Natural killer cell (primary cell): ENCODE measurements around the gene APOA5. TPM values are rescaled to one million over a fixed set of nuclear protein-coding genes. Genes with fewer than 3 reads are reported as not detected.

Experiments
- ATAC-seq, 3 donors: fragments of 150-1000 bp in 2 of 3; fragments of 200-7000 bp in 1 of 3; cut with Tn5 transposase; 1 replicate in 1 of 3; 2 replicates in 2 of 3; pipeline ENCODE4 v1.10.0; 2021; ENCODE audit warnings: mild to moderate bottlenecking in 2 of 3, moderate library complexity in 2 of 3
- DNase-seq, 2 donors: peaks; one replicate each; pipeline versions ENCODE4 v3.0.0 to v3.0.0-alpha.2; 2013 to 2021; ENCODE audit warnings: mixed read lengths in 1 of 2
- H3K27ac ChIP-seq: one replicate; pipeline ENCODE4 v1.5.1; 2013; ENCODE audit warnings: mild to moderate bottlenecking, low read length
- H3K27me3 ChIP-seq: one replicate; pipeline ENCODE4 v1.6.1; 2013; ENCODE audit warnings: low read length; ENCODE audit not compliant: control insufficient read depth, insufficient read depth
- H3K36me3 ChIP-seq: one replicate; pipeline ENCODE4 v1.6.1; 2013; ENCODE audit warnings: low read length; ENCODE audit not compliant: control insufficient read depth, insufficient read depth
- H3K4me1 ChIP-seq: one replicate; pipeline ENCODE4 v1.6.1; 2013; ENCODE audit warnings: low read length; ENCODE audit not compliant: control insufficient read depth, insufficient read depth
- H3K4me3 ChIP-seq: one replicate; pipeline ENCODE4 v1.5.1; 2013; ENCODE audit warnings: low read length
- H3K9me3 ChIP-seq: one replicate; pipeline ENCODE4 v1.6.1; 2013; ENCODE audit warnings: low read length; ENCODE audit not compliant: control insufficient read depth, insufficient read depth
- H3K27ac Mint-ChIP-seq, 2 donors: one replicate each; pipeline ENCODE4 v1.8.0; 2022; ENCODE audit warnings: mild to moderate bottlenecking in 2 of 2, mixed read lengths in 2 of 2, moderate library complexity in 1 of 2
- H3K27me3 Mint-ChIP-seq, 2 donors: one replicate each; pipeline ENCODE4 v1.8.0; 2022; ENCODE audit warnings: low read depth in 2 of 2, mixed read lengths in 2 of 2
- H3K36me3 Mint-ChIP-seq: one replicate; pipeline ENCODE4 v1.8.0; 2022; ENCODE audit warnings: mixed read lengths
- H3K4me1 Mint-ChIP-seq, 2 donors: one replicate each; pipeline ENCODE4 v1.8.0; 2022; ENCODE audit warnings: mixed read lengths in 2 of 2
- H3K4me3 Mint-ChIP-seq: one replicate; pipeline ENCODE4 v1.8.0; 2022; ENCODE audit warnings: mild to moderate bottlenecking, moderate library complexity, mixed read lengths
- H3K9me3 Mint-ChIP-seq, 2 donors: one replicate each; pipeline ENCODE4 v1.8.0; 2022; ENCODE audit warnings: mixed read lengths in 2 of 2
- WGBS: methylation state at CpG from one replicate; pipeline ENCODE4 v1.1.7; 2013; ENCODE audit warnings: missing lambda C conversion rate; ENCODE audit not compliant: insufficient coverage; 5-methylcytosine and 5-hydroxymethylcytosine counted together
- intact Hi-C: fragments of 100-400 bp; cut with micrococcal nuclease; formaldehyde crosslinking; loops from one replicate; pipeline ENCODE4 v1.14.2; 2022
- total RNA-seq, 4 donors: library from RNA; stranded (reverse); fragments of 120-200 nt in 1 of 4; gene quantifications; one replicate each; pipeline versions ENCODE4 v1.2.3 to v1.2.4, GENCODE V29; 2013 to 2022
- TF ChIP-seq, protein P1 (sequence below): fragments of 200-600 bp; IDR thresholded peaks from one replicate; pipeline ENCODE4 v1.8.0; 2022; ENCODE audit warnings: antibody characterized with exemption

Gene APOA5
- total RNA-seq, 3 donors from 2014 or later (not counting 1 experiment from before 2014, with no cell fraction given), result not detected

DNA sequence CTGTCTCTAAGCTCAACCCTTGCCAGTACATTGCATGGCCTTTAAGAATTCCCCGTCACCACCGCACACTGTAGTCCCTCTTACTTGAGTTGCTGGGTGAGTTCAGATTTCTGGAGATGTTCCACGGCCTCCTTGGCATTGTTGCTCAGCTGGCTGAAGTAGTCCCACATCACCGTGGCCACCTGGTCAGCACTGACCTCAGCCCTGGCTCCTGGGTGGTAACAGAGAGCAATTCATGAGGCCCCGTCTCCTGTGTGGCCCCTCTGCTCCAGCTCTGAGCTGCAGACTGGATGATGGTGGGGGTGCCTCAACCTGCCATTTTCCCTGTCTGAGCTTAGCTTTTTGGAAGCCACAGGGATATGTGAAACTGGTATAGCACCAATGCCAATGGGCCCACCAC is 30.9 kb upstream of the APOA5 start:
- TF ChIP-seq, protein P1, sequence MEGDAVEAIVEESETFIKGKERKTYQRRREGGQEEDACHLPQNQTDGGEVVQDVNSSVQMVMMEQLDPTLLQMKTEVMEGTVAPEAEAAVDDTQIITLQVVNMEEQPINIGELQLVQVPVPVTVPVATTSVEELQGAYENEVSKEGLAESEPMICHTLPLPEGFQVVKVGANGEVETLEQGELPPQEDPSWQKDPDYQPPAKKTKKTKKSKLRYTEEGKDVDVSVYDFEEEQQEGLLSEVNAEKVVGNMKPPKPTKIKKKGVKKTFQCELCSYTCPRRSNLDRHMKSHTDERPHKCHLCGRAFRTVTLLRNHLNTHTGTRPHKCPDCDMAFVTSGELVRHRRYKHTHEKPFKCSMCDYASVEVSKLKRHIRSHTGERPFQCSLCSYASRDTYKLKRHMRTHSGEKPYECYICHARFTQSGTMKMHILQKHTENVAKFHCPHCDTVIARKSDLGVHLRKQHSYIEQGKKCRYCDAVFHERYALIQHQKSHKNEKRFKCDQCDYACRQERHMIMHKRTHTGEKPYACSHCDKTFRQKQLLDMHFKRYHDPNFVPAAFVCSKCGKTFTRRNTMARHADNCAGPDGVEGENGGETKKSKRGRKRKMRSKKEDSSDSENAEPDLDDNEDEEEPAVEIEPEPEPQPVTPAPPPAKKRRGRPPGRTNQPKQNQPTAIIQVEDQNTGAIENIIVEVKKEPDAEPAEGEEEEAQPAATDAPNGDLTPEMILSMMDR, result no peak
- ATAC-seq, result no peak
- WGBS, result 84% methylated on average over 5 of the region's 5 CpGs

DNA sequence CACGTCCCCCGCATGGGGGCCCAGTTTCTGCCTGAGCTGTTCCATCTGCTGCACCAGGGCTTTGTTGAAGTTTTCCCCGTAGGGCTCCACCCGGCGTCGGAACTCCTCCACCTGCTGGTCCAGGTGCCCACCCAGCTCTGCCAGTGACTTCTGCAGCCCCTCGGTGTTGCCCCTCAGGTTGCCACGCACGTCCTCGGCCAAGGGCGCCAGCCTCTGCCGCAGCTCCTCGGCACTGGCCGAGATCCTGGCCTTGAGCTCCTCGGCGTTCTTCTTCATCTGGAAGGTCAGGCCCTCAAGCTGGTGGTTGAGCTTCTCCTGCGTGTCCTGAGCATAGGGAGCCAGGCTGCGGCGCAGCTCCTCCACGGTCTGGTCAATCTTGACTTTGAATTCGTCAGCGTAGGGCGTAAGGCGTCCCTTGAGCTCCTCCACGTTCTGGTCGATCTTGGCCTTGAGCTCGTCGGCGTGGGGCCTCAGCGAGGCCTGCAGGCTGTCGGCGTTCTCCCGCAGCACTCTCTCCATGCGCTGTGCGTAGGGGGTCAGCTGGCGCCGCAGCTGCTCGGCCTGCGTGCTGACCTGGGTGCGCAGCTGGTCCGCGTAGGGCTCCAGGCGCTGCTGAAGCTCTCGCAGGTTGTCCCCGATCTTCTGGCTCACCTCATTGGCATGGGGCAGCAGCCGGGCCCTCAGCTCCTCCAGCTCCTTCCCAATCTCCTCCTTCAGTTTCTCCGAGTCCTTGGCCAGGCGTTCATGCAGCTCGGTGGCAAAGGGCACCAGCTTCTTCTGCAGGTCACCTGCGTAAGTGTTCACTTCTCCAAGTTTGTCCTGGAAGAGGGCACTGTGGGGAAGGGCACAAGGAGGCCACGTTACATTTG is 29.6 kb upstream of the APOA5 start:
- Mint-ChIP-seq H3K4me3 (no peak overlapping the region), H3K36me3 (no peaks in the 10 kb centered on the region), H3K27me3 (no peaks in the 10 kb centered on the region), H3K4me1 (no peaks in the 10 kb centered on the region), H3K9me3 (no peaks in the 10 kb centered on the region), H3K27ac (no peak overlapping the region)
- no peak overlapping the region for H3K4me3 ChIP-seq
- WGBS, result 95% methylated on average over 51 of the region's 51 CpGs
- H3K27ac ChIP-seq, result no peak overlapping the region
- ATAC-seq (no peak), DNase-seq (no peak)
- H3K36me3 ChIP-seq, result no peaks in the 10 kb centered on the region
- TF ChIP-seq, protein P1, result no peak
- intact Hi-C loops, result no loop called here
- no peaks in the 10 kb centered on the region for H3K27me3 ChIP-seq
- H3K4me1 ChIP-seq, result no peaks in the 10 kb centered on the region
- no peaks in the 10 kb centered on the region for H3K9me3 ChIP-seq

More for the DNA sequence above, 30.9 kb upstream of the APOA5 start:
- no peak overlapping the region for H3K4me3 ChIP-seq
- Mint-ChIP-seq H3K9me3 (no peaks in the 10 kb centered on the region), H3K4me3 (no peak overlapping the region), H3K27me3 (no peaks in the 10 kb centered on the region), H3K4me1 (no peaks in the 10 kb centered on the region), H3K36me3 (no peaks in the 10 kb centered on the region), H3K27ac (no peak overlapping the region)
- H3K27me3 ChIP-seq, result no peaks in the 10 kb centered on the region
- DNase-seq, result no peak
- H3K4me1 ChIP-seq, result no peaks in the 10 kb centered on the region
- H3K9me3 ChIP-seq, result no peaks in the 10 kb centered on the region
- intact Hi-C loops, result no loop called here
- no peaks in the 10 kb centered on the region for H3K36me3 ChIP-seq
- no peak overlapping the region for H3K27ac ChIP-seq

DNA sequence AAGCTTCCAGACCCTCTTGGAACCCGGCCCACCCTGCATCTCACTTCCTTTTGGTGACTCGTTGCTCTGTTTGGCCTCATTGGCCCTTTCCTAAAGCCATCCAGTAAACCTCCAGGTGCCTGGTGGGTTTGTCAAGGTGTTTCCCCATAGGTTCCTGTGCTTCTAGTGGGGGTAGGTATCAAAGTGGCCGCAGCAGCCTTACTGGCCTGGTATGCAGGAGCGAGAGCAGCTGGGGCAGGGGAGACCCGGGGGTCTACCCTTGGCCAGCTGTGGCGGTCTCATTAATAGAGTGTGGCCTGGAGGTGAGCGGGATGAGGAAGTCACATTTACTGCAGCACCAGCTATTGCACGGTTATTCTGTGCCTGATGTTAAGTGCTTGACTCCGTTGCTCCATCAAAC is 27.4 kb upstream of the APOA5 start:
- Histone ChIP-seq H3K9me3 (no peaks in the 10 kb centered on the region), H3K27ac (no peak overlapping the region), H3K36me3 (no peaks in the 10 kb centered on the region), H3K4me3 (no peak overlapping the region), H3K4me1 (no peaks in the 10 kb centered on the region), H3K27me3 (no peaks in the 10 kb centered on the region)
- no peak overlapping the region for H3K4me3 Mint-ChIP-seq
- TF ChIP-seq, protein P1, result no peak
- intact Hi-C loops, result no loop called here
- ATAC-seq (no peak), DNase-seq (no peak)
- no peaks in the 10 kb centered on the region for H3K4me1 Mint-ChIP-seq
- no peak overlapping the region for H3K27ac Mint-ChIP-seq
- no peaks in the 10 kb centered on the region for H3K9me3 Mint-ChIP-seq
- H3K36me3 Mint-ChIP-seq, result no peaks in the 10 kb centered on the region
- no peaks in the 10 kb centered on the region for H3K27me3 Mint-ChIP-seq
- WGBS, result 90% methylated on average over 9 of the region's 9 CpGs

DNA sequence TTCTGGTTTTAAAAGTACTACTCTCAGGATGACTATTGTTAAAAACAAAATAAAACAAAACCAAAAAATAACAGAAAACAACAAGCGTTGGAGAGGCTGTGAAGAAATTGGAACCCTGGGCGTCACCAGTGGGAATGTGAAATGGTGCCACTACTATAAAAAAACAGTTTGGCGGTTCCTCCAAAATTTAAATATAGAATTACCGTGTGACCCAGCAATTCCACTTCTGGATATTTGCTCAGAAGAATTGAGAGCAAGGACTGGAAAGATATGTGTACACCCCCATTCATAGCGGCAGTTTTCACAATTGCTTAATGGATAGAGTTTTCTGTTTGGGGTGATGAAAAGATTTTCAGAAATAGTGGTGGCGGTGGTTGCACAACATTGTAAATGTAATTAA is 22.8 kb upstream of the APOA5 start:
- Histone ChIP-seq H3K4me3 (no peak overlapping the region), H3K9me3 (no peaks in the 10 kb centered on the region), H3K27me3 (no peaks in the 10 kb centered on the region), H3K27ac (no peak overlapping the region), H3K36me3 (no peaks in the 10 kb centered on the region), H3K4me1 (no peaks in the 10 kb centered on the region)
- no peak overlapping the region for H3K4me3 Mint-ChIP-seq
- intact Hi-C loops, result no loop called here
- TF ChIP-seq, protein P1, result no peak
- H3K4me1 Mint-ChIP-seq, result no peaks in the 10 kb centered on the region
- no peaks in the 10 kb centered on the region for H3K9me3 Mint-ChIP-seq
- H3K27ac Mint-ChIP-seq, result no peak overlapping the region
- H3K36me3 Mint-ChIP-seq, result no peaks in the 10 kb centered on the region
- H3K27me3 Mint-ChIP-seq, result no peaks in the 10 kb centered on the region
- WGBS, result 86% methylated on average over 5 of the region's 6 CpGs
- ATAC-seq (no peak), DNase-seq (no peak)
